IPS-20b (cell line): ENCODE results near the gene NFRKB.

Source experiments
- H3K27ac ChIP-seq: one replicate; pipeline ENCODE4 v1.5.1; 2013; ENCODE audit warnings: low read length
- H3K27me3 ChIP-seq: 2 replicates; pipeline ENCODE4 v1.6.1; 2013; ENCODE audit warnings: mild to moderate bottlenecking, low read length, inconsistent platforms; ENCODE audit not compliant: insufficient read depth
- H3K36me3 ChIP-seq: 2 replicates; pipeline ENCODE4 v1.6.1; 2013; ENCODE audit warnings: low read depth, mild to moderate bottlenecking, inconsistent platforms, low read length, moderate library complexity; ENCODE audit not compliant: insufficient read depth
- H3K4me1 ChIP-seq: 2 replicates; pipeline ENCODE4 v1.6.1; 2013; ENCODE audit warnings: mild to moderate bottlenecking, control low read depth, inconsistent platforms, low read length, moderate library complexity; ENCODE audit not compliant: insufficient read depth
- H3K4me3 ChIP-seq: 2 replicates; pipeline ENCODE4 v1.5.1; 2013; ENCODE audit warnings: mild to moderate bottlenecking, low read length, inconsistent platforms
- H3K9ac ChIP-seq: 2 replicates; pipeline ENCODE4 v1.6.1; 2013; ENCODE audit warnings: low read depth, mild to moderate bottlenecking, inconsistent platforms, low read length, moderate library complexity
- H3K9me3 ChIP-seq: 2 replicates; pipeline ENCODE4 v1.6.1; 2013; ENCODE audit warnings: mild to moderate bottlenecking, low read depth, low read length, inconsistent platforms; ENCODE audit not compliant: insufficient read depth

Gene NFRKB

GRCh38 chr11:129895126-129896041 is at the start of gene NFRKB:
Gene NFRKB (minus strand): TSS chr11:129895578. CDS start chr11:129892849, 2,729 bp downstream.
- Histone ChIP-seq H3K4me1 (peaks cover 10% of the 10 kb centered on the region; the same call in 1 of the 2 replicates), H3K27me3 (no peaks in the 10 kb centered on the region), H3K36me3 (peaks cover 51% of the 10 kb centered on the region), H3K9me3 (no peaks in the 10 kb centered on the region; the same call in 1 of the 2 replicates), H3K27ac (peak within 1 kb of the TSS; percentile 53), H3K4me3 (peak within 1 kb of the TSS; percentile 90), H3K9ac (peak within 1 kb of the TSS; percentile 88; the same call in 1 of the 2 replicates)

GRCh38 chr11:129944696-129945095 is 49.3 kb upstream of the NFRKB start:
- H3K27ac ChIP-seq = no peak overlapping the region
- H3K9ac ChIP-seq = no peak overlapping the region
- H3K27me3 ChIP-seq = no peaks in the 10 kb centered on the region
- H3K36me3 ChIP-seq = peaks cover 33% of the 10 kb centered on the region; the same call in 1 of the 2 replicates
- H3K4me3 ChIP-seq = no peak overlapping the region
- H3K4me1 ChIP-seq = peaks cover 6% of the 10 kb centered on the region; the same call in 1 of the 2 replicates
- H3K9me3 ChIP-seq = no peaks in the 10 kb centered on the region

- Histone ChIP-seq H3K27me3 (no peaks in the 10 kb centered on the region), H3K9me3 (no peaks in the 10 kb centered on the region), H3K4me1 (peaks cover 14% of the 10 kb centered on the region), H3K9ac (no peak overlapping the region), H3K27ac (no peak overlapping the region), H3K4me3 (no peak overlapping the region), H3K36me3 (peaks cover 37% of the 10 kb centered on the region; the same call in 1 of the 2 replicates)
These were observed 47.7 kb upstream of the NFRKB start for GRCh38 chr11:129943036-129943435.

GRCh38 chr11:129939510-129939909 is 44.1 kb upstream of the NFRKB start:
- Histone ChIP-seq H3K4me1 (peaks cover 30% of the 10 kb centered on the region; the same call in 1 of the 2 replicates), H3K4me3 (no peak overlapping the region)

GRCh38 chr11:129938764-129939163 is 43.4 kb upstream of the NFRKB start:
- Histone ChIP-seq H3K4me3 (no peak overlapping the region), H3K36me3 (peaks cover 26% of the 10 kb centered on the region; the same call in 1 of the 2 replicates), H3K27me3 (no peaks in the 10 kb centered on the region), H3K9ac (no peak overlapping the region), H3K4me1 (peaks cover 30% of the 10 kb centered on the region; the same call in 1 of the 2 replicates), H3K9me3 (no peaks in the 10 kb centered on the region), H3K27ac (peak overlapping the region; percentile 25)

More at GRCh38 chr11:129939510-129939909, 44.1 kb upstream of the NFRKB start:
- H3K9me3 ChIP-seq = no peaks in the 10 kb centered on the region
- H3K27me3 ChIP-seq = no peaks in the 10 kb centered on the region
- H3K9ac ChIP-seq = no peak overlapping the region
- no peak overlapping the region for H3K27ac ChIP-seq
- H3K36me3 ChIP-seq = peaks cover 20% of the 10 kb centered on the region; the same call in 1 of the 2 replicates

- Histone ChIP-seq H3K27ac (no peak overlapping the region), H3K27me3 (no peaks in the 10 kb centered on the region), H3K9ac (no peak overlapping the region), H3K4me1 (peaks cover 30% of the 10 kb centered on the region; the same call in 1 of the 2 replicates), H3K4me3 (peak overlapping the region; percentile 23; the same call in 1 of the 2 replicates), H3K9me3 (no peaks in the 10 kb centered on the region), H3K36me3 (peaks cover 28% of the 10 kb centered on the region; the same call in 1 of the 2 replicates)
These were observed 42.3 kb upstream of the NFRKB start for GRCh38 chr11:129937592-129938238.

- Histone ChIP-seq H3K9ac (peak overlapping the region; percentile 47; the same call in 1 of the 2 replicates), H3K27ac (peak overlapping the region; percentile 16), H3K27me3 (no peaks in the 10 kb centered on the region), H3K36me3 (peaks cover 25% of the 10 kb centered on the region), H3K4me1 (peaks cover 30% of the 10 kb centered on the region; the same call in 1 of the 2 replicates), H3K9me3 (no peaks in the 10 kb centered on the region), H3K4me3 (peak overlapping the region; percentile 29; the same call in 1 of the 2 replicates)
These were observed 40.3 kb upstream of the NFRKB start for GRCh38 chr11:129935723-129936122.

- H3K9me3 ChIP-seq = no peaks in the 10 kb centered on the region
- H3K36me3 ChIP-seq = peaks cover 38% of the 10 kb centered on the region
- no peak overlapping the region for H3K27ac ChIP-seq
These were observed 38.5 kb upstream of the NFRKB start for GRCh38 chr11:129933891-129934290.

GRCh38 chr11:129933262-129933661 is 37.9 kb upstream of the NFRKB start:
- no peak overlapping the region for H3K9ac ChIP-seq
- no peak overlapping the region for H3K27ac ChIP-seq
- H3K27me3 ChIP-seq = no peaks in the 10 kb centered on the region
- no peak overlapping the region for H3K4me3 ChIP-seq
- no peaks in the 10 kb centered on the region for H3K9me3 ChIP-seq
- peaks cover 40% of the 10 kb centered on the region for H3K36me3 ChIP-seq
- peaks cover 24% of the 10 kb centered on the region; the same call in 1 of the 2 replicates for H3K4me1 ChIP-seq

More at GRCh38 chr11:129933891-129934290, 38.5 kb upstream of the NFRKB start:
- no peak overlapping the region for H3K9ac ChIP-seq
- peaks cover 30% of the 10 kb centered on the region; the same call in 1 of the 2 replicates for H3K4me1 ChIP-seq
- H3K27me3 ChIP-seq = no peaks in the 10 kb centered on the region
- no peak overlapping the region for H3K4me3 ChIP-seq

- H3K27me3 ChIP-seq = no peaks in the 10 kb centered on the region
- no peak overlapping the region for H3K9ac ChIP-seq
- no peak overlapping the region for H3K4me3 ChIP-seq
- H3K4me1 ChIP-seq = peaks cover 16% of the 10 kb centered on the region; the same call in 1 of the 2 replicates
- H3K36me3 ChIP-seq = peaks cover 40% of the 10 kb centered on the region
- H3K9me3 ChIP-seq = no peaks in the 10 kb centered on the region
- no peak overlapping the region for H3K27ac ChIP-seq
These were observed 37.1 kb upstream of the NFRKB start for GRCh38 chr11:129932381-129933067.

GRCh38 chr11:129930743-129931142 is 35.4 kb upstream of the NFRKB start:
- Histone ChIP-seq H3K9me3 (no peaks in the 10 kb centered on the region), H3K27ac (no peak overlapping the region), H3K4me1 (peaks cover 8% of the 10 kb centered on the region; the same call in 1 of the 2 replicates), H3K27me3 (no peaks in the 10 kb centered on the region), H3K36me3 (peaks cover 40% of the 10 kb centered on the region), H3K4me3 (no peak overlapping the region), H3K9ac (no peak overlapping the region)
